Neural cell (in vitro differentiated cells): ENCODE results near the gene NUSAP1.
"Not testable (repeated sequence)": the region's sequence is repeated elsewhere in the genome, so short reads cannot be mapped to it uniquely, and the experiment has no call there.

ENCODE experiments used
- CTCF ChIP-seq: fragments of 450-650 bp; IDR thresholded peaks from 2 replicates; pipeline ENCODE4 v1.5.1; 2014; ENCODE audit warnings: antibody characterized with exemption, mild to moderate bottlenecking, moderate library complexity; ENCODE audit not compliant: poor library complexity, severe bottlenecking
- EP300 ChIP-seq: fragments of 450-650 bp; conservative IDR thresholded peaks from 2 replicates; pipeline ENCODE4 v1.6.1; 2014; ENCODE audit warnings: antibody characterized with exemption, mild to moderate bottlenecking, moderate library complexity; ENCODE audit not compliant: poor library complexity, severe bottlenecking
- SMC3 ChIP-seq: fragments of 450-650 bp; conservative IDR thresholded peaks from 2 replicates; pipeline ENCODE4 v1.6.1; 2014; ENCODE audit warnings: antibody characterized with exemption, mild to moderate bottlenecking, moderate library complexity; ENCODE audit not compliant: poor library complexity

GRCh38 chr15:41320805-41321330, 11.8 kb upstream of the NUSAP1 start:
- not testable (repeated sequence) for TF ChIP-seq CTCF, SMC3, EP300
